ENCODE results near the gene ABCA3. TPM values are rescaled to one million over a fixed set of nuclear protein-coding genes. Genes with fewer than 3 reads are reported as not detected.

The ABCA3 gene
- polyA plus RNA-seq, 6 donors from 2014 or later = 0.54 to 1.8 (median 0.98) TPM; not detected in 1

DNA sequence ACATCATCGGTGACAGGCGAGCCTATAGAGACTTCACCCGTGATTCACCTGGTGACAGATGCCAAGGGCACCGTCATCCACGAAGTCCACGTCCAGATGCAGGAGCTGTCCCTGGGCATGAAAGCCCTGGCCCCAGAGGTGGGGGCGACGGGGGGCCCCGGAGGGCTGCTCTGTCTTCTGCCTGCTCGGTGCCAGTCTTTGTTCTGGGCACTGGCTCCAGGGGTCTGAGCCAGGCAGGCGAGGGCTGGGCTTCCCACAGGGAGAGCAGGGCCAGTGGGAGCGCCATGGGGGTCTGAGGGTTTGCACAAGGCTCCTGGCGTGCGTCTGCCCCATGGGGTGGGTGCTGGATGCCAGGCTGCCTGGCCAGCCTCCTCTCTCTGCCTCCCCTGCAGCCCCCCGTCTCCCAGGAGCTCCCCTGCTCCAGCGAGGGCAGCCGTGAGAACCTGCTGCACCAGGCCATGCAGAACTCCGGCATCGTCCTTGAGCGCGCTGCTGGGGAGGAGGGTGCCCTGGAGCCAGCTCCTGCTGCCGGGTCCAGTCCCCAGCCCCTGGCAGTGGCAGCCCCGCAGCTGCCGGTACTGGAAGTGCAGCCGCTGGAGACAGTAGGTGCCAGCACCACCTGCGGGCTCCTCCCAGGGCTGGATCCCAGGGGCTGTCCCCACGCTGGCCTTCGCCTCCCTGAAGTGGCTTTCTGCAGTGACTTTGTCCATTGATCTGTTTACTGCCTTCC is 107.3 kb downstream of the ABCA3 start:
- no peak for DNase-seq
- Mint-ChIP-seq H3K27me3 (peaks cover 0 to 17% (median 0%) of the 10 kb centered on the region in 3 donors), H3K27ac (no peak overlapping the region), H3K4me1 (no peaks in the 10 kb centered on the region), H3K36me3 (peaks cover 0 to 11% of the 10 kb centered on the region in 2 donors), H3K4me3 (no peak overlapping the region), H3K9me3 (no peaks in the 10 kb centered on the region)
- ATAC-seq (ENCODE audit: low read depth in 2 of 2) = no peak

GRCh38 chr16:2232094-2232990 is 108.2 kb downstream of the ABCA3 start:
- no peaks in the 10 kb centered on the region for H3K4me1 Mint-ChIP-seq
- no peak overlapping the region for H3K27ac Mint-ChIP-seq
- no peaks in the 10 kb centered on the region for H3K9me3 Mint-ChIP-seq
- ATAC-seq (ENCODE audit: low read depth in 2 of 2) = no peak
- peaks cover 0 to 17% (median 0%) of the 10 kb centered on the region in 3 donors for H3K27me3 Mint-ChIP-seq
- H3K36me3 Mint-ChIP-seq = peaks cover 0 to 11% of the 10 kb centered on the region in 2 donors
- no peak for DNase-seq
- no peak overlapping the region for H3K4me3 Mint-ChIP-seq

GRCh38 chr16:2231016-2231931 is 109.3 kb downstream of the ABCA3 start:
- H3K9me3 Mint-ChIP-seq = no peaks in the 10 kb centered on the region
- H3K36me3 Mint-ChIP-seq = peaks cover 0 to 11% of the 10 kb centered on the region in 2 donors
- no peak for ATAC-seq (ENCODE audit: low read depth in 2 of 2)

DNA sequence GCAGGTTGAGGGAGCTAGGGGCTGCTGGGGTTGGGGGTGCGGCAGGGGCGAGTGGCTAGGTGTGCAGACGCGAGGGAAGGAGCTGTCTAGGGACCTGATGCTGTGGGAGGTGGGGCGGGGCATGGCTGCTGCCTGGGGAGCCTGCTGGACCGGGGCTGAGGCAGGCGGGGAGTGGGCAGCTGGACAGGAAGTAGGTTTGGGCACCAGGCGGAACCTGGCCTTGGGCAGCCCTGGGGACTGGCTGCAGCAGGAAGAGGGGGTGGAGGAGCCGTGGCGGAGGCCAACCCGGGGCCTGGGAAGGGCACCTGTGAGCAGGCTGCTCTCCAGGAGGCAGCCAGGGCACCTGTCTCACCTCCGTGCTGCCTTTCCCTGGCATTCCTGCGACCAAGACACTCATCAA is 110.2 kb downstream of the ABCA3 start:
- Mint-ChIP-seq H3K4me3 (peak overlapping the region in 1 of 8 donors; percentile 38), H3K36me3 (peaks cover 0 to 11% of the 10 kb centered on the region in 2 donors), H3K27ac (no peak overlapping the region), H3K4me1 (peaks cover 0 to 11% (median 9%) of the 10 kb centered on the region in 3 donors), H3K9me3 (no peaks in the 10 kb centered on the region), H3K27me3 (peaks cover 0 to 8% (median 0%) of the 10 kb centered on the region in 3 donors)
- DNase-seq (no peak), ATAC-seq (ENCODE audit: low read depth in 2 of 2) (no peak)

More at GRCh38 chr16:2231016-2231931, 109.3 kb downstream of the ABCA3 start:
- H3K27ac Mint-ChIP-seq = no peak overlapping the region
- H3K27me3 Mint-ChIP-seq = peaks cover 0 to 17% (median 0%) of the 10 kb centered on the region in 3 donors
- H3K4me1 Mint-ChIP-seq = peaks cover 0 to 6% (median 4%) of the 10 kb centered on the region in 3 donors
- no peak for DNase-seq
- no peak overlapping the region for H3K4me3 Mint-ChIP-seq

- ATAC-seq (ENCODE audit: low read depth in 2 of 2) (no peak), DNase-seq (no peak)
- no peaks in the 10 kb centered on the region for H3K9me3 Mint-ChIP-seq
- H3K4me1 Mint-ChIP-seq = peaks cover 0 to 14% (median 13%) of the 10 kb centered on the region in 3 donors
- H3K36me3 Mint-ChIP-seq = peaks cover 0 to 11% of the 10 kb centered on the region in 2 donors
- peak overlapping the region in 1 of 8 donors; percentile 38 for H3K4me3 Mint-ChIP-seq
- H3K27me3 Mint-ChIP-seq = peaks cover 0 to 2% (median 0%) of the 10 kb centered on the region in 3 donors
- no peak overlapping the region for H3K27ac Mint-ChIP-seq
Measured at GRCh38 chr16:2229632-2230250, 110.8 kb downstream of the ABCA3 start.

- Mint-ChIP-seq H3K27ac (peak overlapping the region in 1 of 6 donors; percentile 36), H3K4me3 (no peak overlapping the region), H3K4me1 (peaks cover 0 to 20% (median 20%) of the 10 kb centered on the region in 3 donors), H3K27me3 (no peaks in the 10 kb centered on the region), H3K9me3 (no peaks in the 10 kb centered on the region), H3K36me3 (peaks cover 0 to 11% of the 10 kb centered on the region in 2 donors)
- DNase-seq (no peak), ATAC-seq (ENCODE audit: low read depth in 2 of 2) (no peak)
Measured at GRCh38 chr16:2229091-2229490, 111.4 kb downstream of the ABCA3 start.

DNA sequence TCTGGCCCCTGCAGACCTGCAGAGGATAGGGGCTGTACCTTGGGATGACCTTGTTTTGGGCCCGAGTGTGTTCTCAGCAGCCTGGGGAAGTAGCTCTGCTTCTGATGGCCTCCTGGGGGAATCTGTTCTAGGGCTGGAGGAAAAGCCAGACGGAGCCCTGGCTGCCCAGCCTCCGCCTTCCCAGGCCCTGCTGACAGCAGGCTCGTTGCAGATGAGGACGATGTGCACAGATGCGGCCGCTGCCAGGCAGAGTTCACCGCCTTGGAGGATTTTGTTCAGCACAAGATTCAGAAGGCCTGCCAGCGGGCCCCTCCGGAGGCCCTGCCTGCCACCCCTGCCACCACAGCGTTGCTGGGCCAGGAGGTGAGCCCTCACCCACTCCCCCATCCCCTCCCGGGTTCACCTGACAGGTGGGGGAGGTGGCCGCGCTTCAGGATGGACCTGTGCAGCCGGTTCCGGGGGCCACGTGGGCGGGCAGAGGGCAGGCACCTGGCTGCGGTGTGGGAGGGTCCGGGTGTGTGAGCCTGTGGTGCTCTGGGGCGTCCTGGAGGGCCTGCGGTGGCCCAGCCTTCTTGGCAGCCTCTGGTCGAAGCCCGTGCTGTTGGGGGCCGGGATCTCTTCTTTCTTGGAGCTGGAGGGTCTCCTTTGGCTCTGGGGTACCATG is 112.2 kb downstream of the ABCA3 start:
- no peak for ATAC-seq (ENCODE audit: low read depth in 2 of 2)
- H3K4me3 Mint-ChIP-seq = no peak overlapping the region
- no peaks in the 10 kb centered on the region for H3K27me3 Mint-ChIP-seq
- H3K9me3 Mint-ChIP-seq = no peaks in the 10 kb centered on the region
- peaks cover 0 to 21% (median 21%) of the 10 kb centered on the region in 3 donors for H3K4me1 Mint-ChIP-seq
- H3K36me3 Mint-ChIP-seq = peaks cover 0 to 11% of the 10 kb centered on the region in 2 donors
- DNase-seq = no peak
- no peak overlapping the region for H3K27ac Mint-ChIP-seq

DNA sequence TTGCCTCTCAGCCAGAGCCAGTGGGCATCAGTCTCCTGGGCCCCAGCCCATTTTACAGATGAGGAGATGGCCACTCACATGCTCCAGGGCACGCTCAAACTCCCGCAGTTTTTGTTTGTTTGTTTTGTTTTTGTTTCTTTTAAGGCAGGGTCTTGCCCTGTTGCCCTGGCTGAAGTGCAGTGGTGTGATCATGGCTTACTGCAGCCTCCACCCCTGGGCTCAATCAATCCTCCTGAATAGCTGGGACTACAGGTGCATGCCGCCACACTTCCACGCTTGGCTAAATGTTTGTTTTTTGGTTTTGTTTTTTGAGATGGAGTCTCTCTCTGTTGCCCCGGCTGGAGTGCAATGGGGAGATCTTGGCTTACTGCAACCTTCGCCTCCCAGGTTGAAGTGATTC is 113.6 kb downstream of the ABCA3 start:
- H3K27ac Mint-ChIP-seq = peak overlapping the region in 1 of 6 donors; percentile 58
- no peaks in the 10 kb centered on the region for H3K9me3 Mint-ChIP-seq
- peaks cover 0 to 11% of the 10 kb centered on the region in 2 donors for H3K36me3 Mint-ChIP-seq
- no peaks in the 10 kb centered on the region for H3K27me3 Mint-ChIP-seq
- peak overlapping the region in 2 of 8 donors; percentile 22 to 79 for H3K4me3 Mint-ChIP-seq
- ATAC-seq (ENCODE audit: low read depth in 2 of 2) = no peak
- H3K4me1 Mint-ChIP-seq = peaks cover 0 to 21% (median 21%) of the 10 kb centered on the region in 3 donors
- DNase-seq = no peak

GRCh38 chr16:2226245-2226793 is 114.2 kb downstream of the ABCA3 start:
- Mint-ChIP-seq H3K4me3 (peak overlapping the region in 6 of 8 donors; percentile 8 to 79 (median 20)), H3K36me3 (peaks cover 0 to 11% of the 10 kb centered on the region in 2 donors), H3K4me1 (peaks cover 0 to 21% (median 21%) of the 10 kb centered on the region in 3 donors), H3K9me3 (no peaks in the 10 kb centered on the region), H3K27ac (peak overlapping the region in 3 of 6 donors; percentile 58 to 80 (median 68)), H3K27me3 (no peaks in the 10 kb centered on the region)
- DNase-seq = no peak
- ATAC-seq (ENCODE audit: low read depth in 2 of 2) = no peak

Measured in naive B cell (primary cell).